Endothelial cell of umbilical vein (primary cell): ENCODE results near the gene ARHGEF5.

ENCODE experiments used
- CTCF ChIP-seq, 2 donors: IDR thresholded peaks; 1 replicate in 1 of 2; 2 replicates in 1 of 2; pipeline ENCODE4 v1.5.1; 2011; ENCODE audit warnings: low read length in 2 of 2, mild to moderate bottlenecking in 2 of 2, moderate library complexity in 2 of 2, control low read depth in 1 of 2, inconsistent platforms in 1 of 2, low read depth in 1 of 2; ENCODE audit not compliant: insufficient read depth in 1 of 2; ENCODE audit errors: extremely low read depth in 1 of 2
- EZH2 ChIP-seq: IDR thresholded peaks from 2 replicates; pipeline ENCODE4 v1.6.1; 2012; ENCODE audit warnings: borderline replicate concordance, low read depth, mild to moderate bottlenecking, moderate library complexity, low read length, inconsistent platforms; ENCODE audit not compliant: severe bottlenecking
- POLR2A ChIP-seq: IDR thresholded peaks from 2 replicates; pipeline ENCODE4 v1.6.1; 2012; ENCODE audit warnings: low read depth, mild to moderate bottlenecking, control low read depth, low read length
- POLR2AphosphoS5 ChIP-seq: IDR thresholded peaks from 2 replicates; pipeline ENCODE4 v1.6.1; 2012; ENCODE audit warnings: low read depth, mild to moderate bottlenecking, control low read depth, low read length, moderate library complexity; ENCODE audit not compliant: insufficient read depth

- TF ChIP-seq EZH2 (no peak), CTCF (IDR thresholded peaks at IDR 0.05; ENCODE audit: extremely low read depth in 1 of 2, insufficient read depth in 1 of 2, low read depth in 1 of 2, low read length in 2 of 2) (no peak), POLR2A (no peak), POLR2AphosphoS5 (no peak)
Observed at GRCh38 chr7:144398291-144398690, 43.1 kb downstream of the ARHGEF5 start.
